Measurements from ENCODE around the gene TTC33.

TTC33 gene

DNA sequence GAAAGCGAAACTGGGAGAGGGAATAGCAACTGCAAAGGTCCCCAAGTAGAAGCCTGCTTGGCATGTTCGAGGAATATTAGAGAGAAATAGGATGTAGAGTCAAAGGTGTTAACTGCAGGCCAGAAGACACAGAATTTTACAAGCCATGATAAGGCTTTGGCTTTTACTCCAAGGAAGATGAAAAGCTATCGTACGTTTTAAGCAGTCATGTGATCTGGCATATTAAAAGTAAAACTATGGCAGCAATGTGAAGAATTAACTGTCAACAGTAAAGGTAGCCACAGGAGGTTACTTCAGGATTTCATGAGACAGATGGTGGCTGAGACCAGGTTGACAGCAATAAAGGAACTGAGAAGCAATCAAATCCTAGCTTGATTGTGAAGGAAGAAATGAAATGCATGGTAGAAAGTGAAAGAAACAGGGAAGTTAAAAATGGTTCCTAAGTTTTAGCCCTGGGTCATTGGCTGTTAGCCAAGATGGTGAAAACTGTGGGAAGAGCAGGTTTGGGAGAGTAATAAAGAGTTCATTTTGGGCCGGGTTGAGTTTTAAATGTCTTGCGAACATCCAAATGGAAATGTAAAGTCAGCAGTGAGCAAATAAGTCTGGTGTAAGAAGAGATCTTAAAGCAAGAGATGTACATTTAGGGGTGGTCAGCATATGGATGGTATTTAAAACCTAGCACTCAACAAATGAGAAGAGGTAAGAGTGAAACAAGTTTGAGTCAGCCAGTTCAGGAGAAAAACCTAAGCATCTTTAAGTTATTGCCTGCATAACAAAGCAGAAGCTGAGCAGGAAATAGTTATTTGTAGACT lies 20.3 kb upstream of the TTC33 start:
- no peak for DNase-seq (ENCODE audit: extremely low read depth, low read depth)
- TF ChIP-seq, protein P1, sequence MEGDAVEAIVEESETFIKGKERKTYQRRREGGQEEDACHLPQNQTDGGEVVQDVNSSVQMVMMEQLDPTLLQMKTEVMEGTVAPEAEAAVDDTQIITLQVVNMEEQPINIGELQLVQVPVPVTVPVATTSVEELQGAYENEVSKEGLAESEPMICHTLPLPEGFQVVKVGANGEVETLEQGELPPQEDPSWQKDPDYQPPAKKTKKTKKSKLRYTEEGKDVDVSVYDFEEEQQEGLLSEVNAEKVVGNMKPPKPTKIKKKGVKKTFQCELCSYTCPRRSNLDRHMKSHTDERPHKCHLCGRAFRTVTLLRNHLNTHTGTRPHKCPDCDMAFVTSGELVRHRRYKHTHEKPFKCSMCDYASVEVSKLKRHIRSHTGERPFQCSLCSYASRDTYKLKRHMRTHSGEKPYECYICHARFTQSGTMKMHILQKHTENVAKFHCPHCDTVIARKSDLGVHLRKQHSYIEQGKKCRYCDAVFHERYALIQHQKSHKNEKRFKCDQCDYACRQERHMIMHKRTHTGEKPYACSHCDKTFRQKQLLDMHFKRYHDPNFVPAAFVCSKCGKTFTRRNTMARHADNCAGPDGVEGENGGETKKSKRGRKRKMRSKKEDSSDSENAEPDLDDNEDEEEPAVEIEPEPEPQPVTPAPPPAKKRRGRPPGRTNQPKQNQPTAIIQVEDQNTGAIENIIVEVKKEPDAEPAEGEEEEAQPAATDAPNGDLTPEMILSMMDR (IDR thresholded peaks at IDR 0.05; ENCODE audit: low read depth, low read length) = no peak

DNA sequence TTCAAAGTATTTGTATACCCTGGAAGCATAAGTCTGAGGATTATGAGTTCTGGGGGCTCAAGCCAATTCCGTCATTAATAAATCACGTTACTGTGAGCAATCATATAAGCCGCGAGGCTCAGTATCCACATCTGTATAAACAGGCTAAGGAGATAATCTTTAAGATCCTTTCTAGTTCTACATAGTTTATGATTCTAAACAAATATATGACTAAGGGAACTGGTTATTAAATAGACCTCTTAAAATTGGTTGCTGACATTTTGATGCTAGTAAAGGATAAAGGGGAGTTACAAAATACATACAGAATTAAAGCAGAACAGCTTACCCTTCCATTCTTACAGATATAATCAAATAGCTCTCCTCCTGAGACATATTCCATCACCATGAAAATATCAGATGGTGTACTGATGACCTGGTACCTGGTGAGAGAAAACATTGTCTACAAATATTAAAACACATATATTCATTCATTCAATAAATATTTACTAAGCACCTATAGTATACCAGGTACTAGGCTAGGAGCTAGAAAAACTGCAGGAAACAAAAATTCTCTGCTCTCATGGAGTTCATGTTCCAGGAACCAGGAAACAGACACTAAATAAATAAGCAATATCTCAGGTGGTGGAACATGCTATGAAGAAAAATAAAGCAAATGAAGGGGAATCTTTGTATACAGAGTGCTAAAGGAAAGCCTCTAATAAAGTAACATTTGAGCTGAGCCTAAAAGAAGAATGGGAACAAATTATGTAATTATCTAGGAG lies 19.5 kb upstream of the TTC33 start:
- DNase-seq (ENCODE audit: extremely low read depth, low read depth) = no peak
- TF ChIP-seq, protein P1 (IDR thresholded peaks at IDR 0.05; ENCODE audit: low read depth, low read length) = no peak

DNA sequence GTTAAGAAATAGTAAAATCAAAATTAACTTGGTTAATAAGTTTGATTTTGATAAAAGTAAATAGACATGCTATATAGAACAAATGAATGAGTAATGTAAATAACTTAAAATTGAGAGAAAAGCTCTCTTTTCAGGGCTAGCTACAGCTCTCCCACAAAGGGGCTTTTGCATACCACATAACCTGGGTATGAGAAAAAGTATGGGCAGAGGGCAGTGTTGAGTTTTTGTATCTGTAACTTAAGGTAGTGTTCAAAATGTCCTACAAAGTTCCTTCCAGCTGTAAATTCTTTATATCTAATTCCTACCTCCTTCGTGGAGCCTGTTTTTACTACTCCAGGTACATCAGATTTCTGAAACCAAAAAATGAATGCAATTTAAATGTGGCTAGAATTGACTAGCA lies 18.9 kb upstream of the TTC33 start:
- TF ChIP-seq, protein P1 (IDR thresholded peaks at IDR 0.05; ENCODE audit: low read depth, low read length) = no peak
- DNase-seq (ENCODE audit: extremely low read depth, low read depth) = no peak

DNA sequence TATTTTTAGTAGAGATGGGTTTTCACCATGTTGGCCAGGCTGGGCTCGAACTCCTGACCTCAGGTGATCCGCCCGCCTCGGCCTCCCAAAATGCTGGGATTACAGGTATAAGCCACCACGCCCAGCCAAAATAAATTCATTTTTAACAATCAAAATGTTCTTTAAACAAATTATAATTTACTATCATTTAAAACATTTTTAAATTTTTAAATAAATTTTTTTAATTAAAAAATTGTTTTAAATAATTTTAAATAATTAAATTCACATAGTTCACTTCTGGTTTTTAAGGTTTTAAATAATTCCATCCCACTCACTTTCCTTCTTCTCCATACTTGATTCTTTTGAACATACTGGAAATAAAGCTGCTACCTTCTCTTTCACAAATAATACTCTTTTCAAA lies 15.0 kb upstream of the TTC33 start:
- TF ChIP-seq, protein P1 (IDR thresholded peaks at IDR 0.05; ENCODE audit: low read depth, low read length) = no peak

DNA sequence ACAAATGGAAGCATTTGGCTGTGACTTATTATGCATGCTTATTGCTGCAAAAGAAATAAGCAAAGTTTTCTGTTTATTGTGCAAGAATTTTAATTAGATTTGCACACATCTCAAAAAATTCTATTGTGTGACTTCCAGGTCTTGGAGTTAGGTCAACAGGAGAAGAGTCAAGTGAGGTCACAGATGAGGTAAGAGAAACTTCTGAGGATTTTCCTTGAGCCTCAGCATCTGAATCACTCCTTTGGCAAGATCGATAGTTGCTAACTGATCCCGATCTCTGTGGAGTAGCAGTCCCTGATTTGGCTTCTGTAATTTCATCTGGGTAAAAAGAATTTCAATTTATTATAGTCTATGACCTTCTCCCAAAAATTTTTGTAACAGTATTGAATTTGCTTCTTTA lies 6.9 kb upstream of the TTC33 start:
- no peak for DNase-seq (ENCODE audit: extremely low read depth, low read depth)
- TF ChIP-seq, protein P1 (IDR thresholded peaks at IDR 0.05; ENCODE audit: low read depth, low read length) = no peak

More for the DNA sequence above, 15.0 kb upstream of the TTC33 start:
- DNase-seq (ENCODE audit: extremely low read depth, low read depth) = no peak

DNA sequence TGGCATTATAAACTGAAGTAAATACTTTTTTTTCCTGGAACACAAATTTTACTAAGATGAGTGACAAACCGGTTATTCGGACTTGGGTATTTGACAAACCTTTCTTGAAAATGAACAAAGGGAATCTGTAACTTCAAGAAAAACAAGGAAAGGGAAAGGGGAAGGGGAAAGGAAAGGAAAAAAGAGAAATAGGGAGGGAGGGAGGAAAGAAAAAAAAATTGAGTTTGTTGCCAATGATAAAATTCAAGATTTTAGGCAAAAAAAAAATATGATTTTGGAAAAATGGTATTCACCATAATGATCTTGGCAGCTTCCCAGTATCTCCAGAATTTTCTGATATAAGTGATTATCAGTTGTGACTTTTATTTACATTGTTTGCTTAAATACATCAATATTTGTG lies 1.6 kb upstream of the TTC33 start:
- no peak for DNase-seq (ENCODE audit: extremely low read depth, low read depth)
- TF ChIP-seq, protein P1 (IDR thresholded peaks at IDR 0.05; ENCODE audit: low read depth, low read length) = no peak

DNA sequence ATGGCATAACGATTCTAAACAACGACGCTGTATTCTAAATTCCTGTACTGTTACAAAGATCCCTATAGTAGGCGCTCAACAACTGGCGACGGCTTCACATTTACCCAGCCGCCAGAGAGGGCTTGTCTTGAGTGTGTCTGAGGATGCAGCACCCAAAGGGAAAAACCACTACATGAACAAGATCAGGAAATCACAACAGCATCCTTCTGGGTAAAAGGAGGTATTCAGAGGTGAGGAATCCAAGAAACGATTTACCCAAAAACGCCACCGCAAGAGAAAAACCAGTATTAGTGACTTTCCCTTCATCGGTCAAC lies 711 bp downstream of the TTC33 start:
- TF ChIP-seq, protein P1 (IDR thresholded peaks at IDR 0.05; ENCODE audit: low read depth, low read length) = peak; percentile 80
- DNase-seq (ENCODE audit: extremely low read depth, low read depth) = peak; percentile 60

All from AG09319 (cell line).